C4-2B (cell line): ENCODE measurements around the gene ETS1.

Source experiments
- H3K27ac ChIP-seq: fragments of 450-650 bp; 2 replicates; pipeline ENCODE4 v1.5.1; 2017
- ZFX ChIP-seq: fragments of 450-650 bp; IDR thresholded peaks from 2 replicates; pipeline ENCODE4 v1.6.1; 2017
- TF ChIP-seq, protein P1 (sequence below): fragments of 450-650 bp; conservative IDR thresholded peaks from 2 replicates; pipeline ENCODE4 v1.5.1; 2017; ENCODE audit warnings: mild to moderate bottlenecking

Gene ETS1

GRCh38 chr11:128503245-128503991, 83.9 kb downstream of the ETS1 start:
- H3K27ac ChIP-seq: no peak overlapping the region

DNA sequence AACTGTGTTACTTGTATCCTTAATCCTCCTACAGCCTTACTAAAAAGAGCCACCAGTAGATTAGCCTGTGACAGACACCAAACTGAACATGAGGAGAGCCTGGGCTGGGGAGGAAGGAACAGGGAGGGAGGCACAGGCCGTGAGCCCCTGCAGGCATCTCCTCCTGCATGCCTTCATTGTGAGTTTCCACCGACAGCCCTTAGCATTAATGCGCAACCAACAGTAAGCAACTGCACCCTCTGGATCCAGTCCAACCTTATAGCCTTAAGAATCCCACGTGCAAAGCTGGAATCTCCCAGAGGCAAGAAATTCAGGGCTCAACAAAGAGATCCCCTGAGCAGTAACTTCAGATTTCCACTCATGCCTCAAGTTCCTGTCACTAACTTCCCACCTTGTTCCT, 84.6 kb downstream of the ETS1 start:
- no peak overlapping the region for H3K27ac ChIP-seq
- TF ChIP-seq, protein P1, sequence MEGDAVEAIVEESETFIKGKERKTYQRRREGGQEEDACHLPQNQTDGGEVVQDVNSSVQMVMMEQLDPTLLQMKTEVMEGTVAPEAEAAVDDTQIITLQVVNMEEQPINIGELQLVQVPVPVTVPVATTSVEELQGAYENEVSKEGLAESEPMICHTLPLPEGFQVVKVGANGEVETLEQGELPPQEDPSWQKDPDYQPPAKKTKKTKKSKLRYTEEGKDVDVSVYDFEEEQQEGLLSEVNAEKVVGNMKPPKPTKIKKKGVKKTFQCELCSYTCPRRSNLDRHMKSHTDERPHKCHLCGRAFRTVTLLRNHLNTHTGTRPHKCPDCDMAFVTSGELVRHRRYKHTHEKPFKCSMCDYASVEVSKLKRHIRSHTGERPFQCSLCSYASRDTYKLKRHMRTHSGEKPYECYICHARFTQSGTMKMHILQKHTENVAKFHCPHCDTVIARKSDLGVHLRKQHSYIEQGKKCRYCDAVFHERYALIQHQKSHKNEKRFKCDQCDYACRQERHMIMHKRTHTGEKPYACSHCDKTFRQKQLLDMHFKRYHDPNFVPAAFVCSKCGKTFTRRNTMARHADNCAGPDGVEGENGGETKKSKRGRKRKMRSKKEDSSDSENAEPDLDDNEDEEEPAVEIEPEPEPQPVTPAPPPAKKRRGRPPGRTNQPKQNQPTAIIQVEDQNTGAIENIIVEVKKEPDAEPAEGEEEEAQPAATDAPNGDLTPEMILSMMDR: no peak
- no peak for TF ChIP-seq ZFX

More at GRCh38 chr11:128503245-128503991, 83.9 kb downstream of the ETS1 start:
- no peak for TF ChIP-seq ZFX
- TF ChIP-seq, protein P1: no peak

DNA sequence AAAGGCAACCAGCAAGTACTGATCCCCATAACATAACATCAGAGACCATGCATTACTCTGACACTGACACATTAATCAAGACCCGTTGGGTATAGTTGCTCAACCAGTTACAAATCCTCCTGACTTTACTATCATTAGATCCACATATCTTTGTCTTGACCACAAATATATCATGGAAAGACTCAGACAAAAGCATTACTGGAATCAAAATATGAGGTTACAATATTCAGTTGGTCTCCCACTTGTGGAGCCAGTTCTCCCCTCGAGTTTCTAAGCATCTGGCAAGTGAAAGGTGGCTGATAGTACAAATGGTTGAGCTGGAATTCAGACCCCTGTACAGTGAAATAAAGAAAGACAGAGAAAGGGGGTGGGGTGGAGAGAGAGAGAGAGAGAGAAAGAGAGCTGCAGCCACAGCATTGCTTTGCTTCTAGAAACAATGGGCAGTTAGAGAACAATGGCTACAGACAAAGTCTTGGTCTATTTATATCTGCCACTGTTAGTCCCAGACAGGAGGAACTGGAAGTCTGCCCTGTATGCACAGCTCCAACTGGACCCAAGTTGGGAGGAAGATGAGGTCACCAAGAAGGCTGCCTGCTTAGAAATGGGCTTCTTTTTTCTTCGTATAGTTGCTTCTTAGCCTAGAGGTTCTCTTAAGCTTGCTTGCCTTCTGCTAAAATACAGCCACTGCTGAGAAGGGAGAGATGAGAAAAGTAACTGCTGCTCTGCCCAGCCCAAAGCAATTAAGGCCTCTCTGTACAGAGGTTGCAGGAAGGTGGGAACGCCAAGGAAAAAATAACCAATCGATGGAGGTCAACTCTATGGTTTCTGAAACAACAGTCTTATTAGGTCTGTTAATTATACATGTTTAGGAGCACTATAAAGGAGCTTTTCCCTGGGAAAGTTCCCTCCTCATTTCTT, 85.5 kb downstream of the ETS1 start:
- no peak for TF ChIP-seq ZFX
- TF ChIP-seq, protein P1: no peak
- no peak overlapping the region for H3K27ac ChIP-seq

GRCh38 chr11:128501008-128501407, 86.3 kb downstream of the ETS1 start:
- TF ChIP-seq ZFX: no peak
- TF ChIP-seq, protein P1: no peak
- H3K27ac ChIP-seq: no peak overlapping the region

GRCh38 chr11:128500493-128500892, 86.9 kb downstream of the ETS1 start:
- no peak overlapping the region for H3K27ac ChIP-seq
- no peak for TF ChIP-seq ZFX
- TF ChIP-seq, protein P1: no peak

GRCh38 chr11:128499613-128500253, 87.6 kb downstream of the ETS1 start:
- no peak overlapping the region for H3K27ac ChIP-seq
- TF ChIP-seq, protein P1: no peak
- no peak for TF ChIP-seq ZFX
